Ovary (tissue), 9 donors: ENCODE results near the gene CCT7. TPM values are rescaled to one million over a fixed set of nuclear protein-coding genes. Genes with fewer than 3 reads are reported as not detected.

ENCODE experiments used
- DNase-seq, 5 donors: peaks; one replicate each; pipeline ENCODE4 v3.0.0-alpha.2; 2019 to 2020
- H3K27ac ChIP-seq, 2 donors: fragments of 200-600 bp; one replicate each; pipeline versions ENCODE4 v1.5.1 to v1.8.0; 2019 to 2022
- H3K27me3 ChIP-seq: fragments of 200-600 bp; one replicate; pipeline ENCODE4 v1.8.0; 2022
- H3K36me3 ChIP-seq: fragments of 200-600 bp; sonication (generic); one replicate; pipeline ENCODE4 v1.5.1; 2019
- H3K4me1 ChIP-seq: one replicate; pipeline ENCODE4 v1.8.1; 2013; ENCODE audit warnings: mild to moderate bottlenecking, moderate library complexity; ENCODE audit not compliant: insufficient read depth
- H3K4me3 ChIP-seq: fragments of 200-600 bp; sonication (generic); one replicate; pipeline ENCODE4 v1.5.1; 2017
- H3K9me3 ChIP-seq, 2 donors: fragments of 200-600 bp in 1 of 2; sonication (generic) in 1 of 2; one replicate each; pipeline versions ENCODE4 v1.5.1 to v1.8.1; 2013 to 2019; ENCODE audit warnings: mild to moderate bottlenecking in 1 of 2, moderate library complexity in 1 of 2
- EP300 ChIP-seq: sonication (generic); formaldehyde crosslinking; IDR thresholded peaks from one replicate; pipeline ENCODE4 v1.6.1; 2017; ENCODE audit warnings: antibody characterized with exemption
- POLR2A ChIP-seq: fragments of 450-650 bp; IDR thresholded peaks from one replicate; pipeline ENCODE4 v1.6.1; 2017; ENCODE audit warnings: antibody characterized with exemption, mild to moderate bottlenecking, moderate library complexity
- WGBS, 3 donors: extraction: QIAGEN DNeasy Blood & Tissue Kit in 1 of 3; methylation state at CpG; one replicate each; pipeline versions ENCODE4 v1.1.5 to v1.1.7; 2013 to 2017; 5-methylcytosine and 5-hydroxymethylcytosine counted together
- intact Hi-C, 4 donors: fragments of 100-400 bp; cut with DNase I; formaldehyde crosslinking; loops; one replicate each; pipeline versions ENCODE4 v1.11.0 to v1.15.1; 2022 to 2023
- polyA plus RNA-seq, 2 donors: library from polyadenylated mRNA; stranded (reverse); fragments of 200-250 nt in 1 of 2; fragments of 350-450 nt in 1 of 2; fragmentation: Illumina TruSeq in 1 of 2; extraction: RNeasy Lipid Tissue Mini Kit (QIAGEN cat#74804) in 1 of 2; gene quantifications; one replicate each; pipeline ENCODE4 v1.2.3, GENCODE V29; 2013 to 2014
- total RNA-seq, 7 donors: library from RNA; depleted of rRNA in 2 of 7; stranded (reverse); fragments of >200 nt in 2 of 7; fragmentation: NEBNext Ultra II Directional in 3 of 7; extraction: Animal tissue kit (Norgen Biotek cat#: 25700) in 3 of 7; gene quantifications; one replicate each; pipeline versions ENCODE4 v1.1.0 to v1.2.4, GENCODE V29; 2016 to 2023
- TF ChIP-seq, protein P1 (sequence below), 3 donors: fragments of 450-650 bp in 2 of 3; fragments of 200-600 bp in 1 of 3; IDR thresholded peaks; one replicate each; pipeline versions ENCODE4 v1.5.1 to v1.8.0; 2016 to 2022; ENCODE audit warnings: antibody characterized with exemption in 3 of 3, mild to moderate bottlenecking in 1 of 3
- donor health status: DM: no; HTN: no; CAD: no; lungs with moderate emphysema.
- donor health status: DM: no; HTN: no; CAD: no.
- donor health status: Bipolar disorder and iron deficiency.
- donor health status: DM: yes; HTN: yes; CAD: no.
- donor health status: DM: no; HTN: no; CAD: no.
- donor health status: DM: yes; HTN: yes; CAD: no.

CCT7 gene
- total and polyA plus RNA-seq, 9 donors: 143 to 289 (median 220) TPM

DNA sequence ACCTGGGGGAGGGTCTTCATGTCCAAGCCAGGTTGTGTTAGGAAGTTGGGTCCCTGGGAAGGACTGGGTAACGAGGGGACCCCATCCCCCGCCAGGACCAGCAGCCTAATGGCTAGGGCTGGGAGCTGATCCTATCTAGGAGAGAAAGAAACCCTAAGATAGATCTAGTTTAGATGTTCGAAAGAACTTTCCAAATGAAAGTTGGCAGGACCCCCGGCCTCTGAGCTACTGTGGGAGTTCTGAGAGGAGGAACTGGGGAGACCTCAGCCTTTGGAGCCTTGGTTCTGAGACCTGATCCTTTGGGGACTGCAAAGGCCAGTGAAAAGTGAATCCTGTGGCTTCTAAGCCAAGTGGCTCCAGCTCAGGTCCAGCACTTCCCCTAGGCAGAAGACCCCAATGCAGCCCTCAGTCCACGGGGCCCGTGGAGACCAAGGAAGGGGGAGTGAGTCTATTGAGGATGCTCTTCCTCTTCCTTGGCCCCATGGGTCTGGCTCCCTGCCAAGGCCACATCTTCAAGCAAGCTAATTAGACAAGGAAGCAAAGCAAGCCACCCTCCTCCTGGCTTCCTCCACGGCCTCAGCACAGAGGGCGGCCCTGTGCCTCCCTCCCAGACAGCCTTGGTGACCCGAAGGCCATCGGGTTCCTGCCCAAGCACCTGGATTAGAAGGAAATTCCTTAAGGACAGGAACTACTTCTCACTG lies 23.5 kb downstream of the CCT7 start:
- Histone ChIP-seq H3K36me3 (no peaks in the 10 kb centered on the region), H3K4me3 (no peak overlapping the region), H3K4me1 (no peaks in the 10 kb centered on the region), H3K9me3 (no peaks in the 10 kb centered on the region), H3K27me3 (no peaks in the 10 kb centered on the region), H3K27ac (no peak overlapping the region)
- intact Hi-C loops: no loop called here
- no peak for DNase-seq
- WGBS, 3 donors: 56 to 67% (median 60%) methylated on average over 10 of the region's 10 CpGs
- TF ChIP-seq POLR2A (no peak), EP300 (no peak)
- TF ChIP-seq, protein P1, sequence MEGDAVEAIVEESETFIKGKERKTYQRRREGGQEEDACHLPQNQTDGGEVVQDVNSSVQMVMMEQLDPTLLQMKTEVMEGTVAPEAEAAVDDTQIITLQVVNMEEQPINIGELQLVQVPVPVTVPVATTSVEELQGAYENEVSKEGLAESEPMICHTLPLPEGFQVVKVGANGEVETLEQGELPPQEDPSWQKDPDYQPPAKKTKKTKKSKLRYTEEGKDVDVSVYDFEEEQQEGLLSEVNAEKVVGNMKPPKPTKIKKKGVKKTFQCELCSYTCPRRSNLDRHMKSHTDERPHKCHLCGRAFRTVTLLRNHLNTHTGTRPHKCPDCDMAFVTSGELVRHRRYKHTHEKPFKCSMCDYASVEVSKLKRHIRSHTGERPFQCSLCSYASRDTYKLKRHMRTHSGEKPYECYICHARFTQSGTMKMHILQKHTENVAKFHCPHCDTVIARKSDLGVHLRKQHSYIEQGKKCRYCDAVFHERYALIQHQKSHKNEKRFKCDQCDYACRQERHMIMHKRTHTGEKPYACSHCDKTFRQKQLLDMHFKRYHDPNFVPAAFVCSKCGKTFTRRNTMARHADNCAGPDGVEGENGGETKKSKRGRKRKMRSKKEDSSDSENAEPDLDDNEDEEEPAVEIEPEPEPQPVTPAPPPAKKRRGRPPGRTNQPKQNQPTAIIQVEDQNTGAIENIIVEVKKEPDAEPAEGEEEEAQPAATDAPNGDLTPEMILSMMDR (IDR thresholded peaks at IDR 0.05): no peak

DNA sequence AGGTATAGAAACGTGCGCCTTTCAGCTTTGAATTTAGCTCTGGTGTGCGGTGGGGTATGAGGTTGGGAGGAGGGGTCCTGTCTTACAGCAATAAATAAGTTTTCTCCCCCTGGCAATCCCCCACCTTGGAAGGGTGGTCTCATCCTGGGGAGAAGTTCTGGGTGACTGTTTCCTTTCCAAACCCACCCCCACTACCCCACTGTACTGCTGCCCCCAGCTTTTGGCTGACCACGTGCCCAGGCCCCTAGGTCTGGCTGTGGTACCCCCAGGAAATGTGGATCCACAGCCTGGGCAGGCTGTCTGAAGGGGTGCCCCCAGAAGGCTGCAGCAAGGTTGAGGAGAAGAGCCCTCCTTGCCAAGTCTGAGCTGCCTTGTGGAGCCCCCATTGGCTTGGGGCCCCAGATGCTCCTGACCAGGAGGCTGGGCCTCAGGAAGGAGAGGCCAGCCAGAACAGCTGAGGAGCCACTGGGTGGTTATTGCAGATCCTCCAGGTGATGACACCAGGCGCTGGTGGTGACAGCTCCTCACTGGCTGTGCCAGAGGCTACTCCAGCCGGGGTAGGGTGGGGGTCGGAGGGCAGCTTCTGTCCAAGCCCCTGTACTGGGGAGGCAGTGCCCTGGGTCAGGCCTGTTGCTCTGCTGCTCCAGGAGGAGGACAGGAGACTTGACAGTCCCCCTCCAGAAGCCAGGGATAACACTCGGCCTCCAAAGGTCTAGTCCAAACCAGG lies 24.2 kb downstream of the CCT7 start:
- WGBS, 3 donors: 78 to 81% (median 79%) methylated on average over 6 to 8 of the region's 8 CpGs
- H3K4me3 ChIP-seq: no peak overlapping the region
- H3K4me1 ChIP-seq: no peaks in the 10 kb centered on the region
- H3K9me3 ChIP-seq: no peaks in the 10 kb centered on the region
- TF ChIP-seq POLR2A: no peak
- TF ChIP-seq EP300: no peak
- TF ChIP-seq, protein P1 (IDR thresholded peaks at IDR 0.05): no peak
- intact Hi-C loops: no loop called here
- no peaks in the 10 kb centered on the region for H3K36me3 ChIP-seq
- H3K27ac ChIP-seq: no peak overlapping the region
- no peaks in the 10 kb centered on the region for H3K27me3 ChIP-seq
- DNase-seq: no peak

DNA sequence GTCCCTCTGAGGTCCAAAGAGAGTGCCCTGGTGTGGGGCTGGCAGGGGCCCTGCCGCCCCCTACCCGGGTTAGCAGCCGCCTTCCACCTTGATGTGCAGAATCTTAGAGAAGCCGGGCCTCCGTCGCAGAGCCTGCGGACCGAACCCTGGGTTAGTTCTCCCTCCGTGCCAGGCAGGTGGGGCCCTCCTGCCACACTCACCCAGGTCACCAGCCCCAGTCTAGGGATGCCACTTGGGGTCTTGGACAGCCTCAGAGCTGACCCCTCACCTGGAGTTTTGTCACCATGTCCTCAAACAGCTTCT lies 24.8 kb downstream of the CCT7 start:
- 93 to 99% (median 94%) methylated on average over 9 of the region's 9 CpGs for WGBS, 3 donors
- Histone ChIP-seq H3K9me3 (no peaks in the 10 kb centered on the region), H3K36me3 (no peaks in the 10 kb centered on the region), H3K27me3 (no peaks in the 10 kb centered on the region), H3K4me3 (no peak overlapping the region), H3K4me1 (no peaks in the 10 kb centered on the region), H3K27ac (no peak overlapping the region)
- intact Hi-C loops: no loop called here
- no peak for DNase-seq
- no peak for TF ChIP-seq EP300
- TF ChIP-seq, protein P1 (IDR thresholded peaks at IDR 0.05): no peak
- no peak for TF ChIP-seq POLR2A

DNA sequence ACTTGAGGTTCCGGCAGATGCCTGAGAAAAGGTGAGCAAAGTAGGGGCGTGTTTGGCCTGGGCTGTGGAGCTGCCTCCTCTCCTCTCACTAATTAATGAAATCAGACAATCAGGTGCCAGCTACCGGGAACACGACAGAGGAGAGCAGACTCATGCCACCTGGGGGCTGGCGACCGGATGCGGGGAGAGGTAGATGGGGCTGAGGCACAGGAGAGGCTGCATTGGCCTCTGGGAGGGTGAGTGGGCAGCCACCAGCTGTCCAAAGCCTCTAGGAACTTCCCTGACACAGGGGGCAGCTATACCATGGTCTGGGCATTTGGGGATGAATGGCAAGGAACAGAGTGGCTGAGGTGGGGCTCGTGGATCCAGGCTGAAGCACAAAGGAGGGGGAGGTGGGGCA lies 25.2 kb downstream of the CCT7 start:
- no peak for DNase-seq
- H3K4me1 ChIP-seq: no peaks in the 10 kb centered on the region
- no peak overlapping the region for H3K27ac ChIP-seq
- no peaks in the 10 kb centered on the region for H3K36me3 ChIP-seq
- intact Hi-C loops: no loop called here
- TF ChIP-seq POLR2A (no peak), EP300 (no peak)
- TF ChIP-seq, protein P1 (IDR thresholded peaks at IDR 0.05): no peak
- H3K27me3 ChIP-seq: no peaks in the 10 kb centered on the region
- H3K9me3 ChIP-seq: no peaks in the 10 kb centered on the region
- no peak overlapping the region for H3K4me3 ChIP-seq
- WGBS, 3 donors: 89 to 95% (median 90%) methylated on average over 8 of the region's 8 CpGs
